Thoracic aorta (tissue), 2 donors: ENCODE measurements around the gene SLC6A2. TPM values are rescaled to one million over a fixed set of nuclear protein-coding genes. Genes with fewer than 3 reads are reported as not detected.

Source experiments
- ATAC-seq: fragments of 150-250 bp; one replicate; pipeline ENCODE4 v1.8.0; 2017; ENCODE audit warnings: low read depth; ENCODE audit not compliant: insufficient number of reproducible peaks, low FRiP score
- DNase-seq: peaks from one replicate; pipeline ENCODE4 v3.0.0-alpha.2; 2020; ENCODE audit warnings: low spot score
- H3K27ac ChIP-seq, 2 donors: fragments of 200-600 bp; sonication (generic); 1 replicate in 1 of 2; 2 replicates in 1 of 2; pipeline ENCODE4 v1.5.1; 2016; ENCODE audit warnings: mild to moderate bottlenecking in 2 of 2, moderate library complexity in 2 of 2
- H3K27me3 ChIP-seq: fragments of 200-600 bp; sonication (generic); replicated peaks from 2 replicates; pipeline ENCODE4 v1.6.0; 2016; ENCODE audit warnings: mild to moderate bottlenecking; ENCODE audit not compliant: insufficient read depth
- H3K36me3 ChIP-seq: fragments of 200-600 bp; sonication (generic); one replicate; pipeline ENCODE4 v1.5.1; 2016
- H3K4me1 ChIP-seq, 2 donors: fragments of 200-600 bp; sonication (generic); 1 replicate in 1 of 2; 2 replicates in 1 of 2; pipeline versions ENCODE4 v1.5.1 to v1.6.0; 2016; ENCODE audit warnings: low read depth in 2 of 2, mild to moderate bottlenecking in 1 of 2; ENCODE audit not compliant: control insufficient read depth in 1 of 2
- H3K4me3 ChIP-seq: fragments of 200-600 bp; sonication (generic); 2 replicates; pipeline ENCODE4 v1.5.1; 2016; ENCODE audit warnings: mild to moderate bottlenecking
- H3K9me3 ChIP-seq: fragments of 200-600 bp; sonication (generic); 2 replicates; pipeline ENCODE4 v1.5.1; 2016
- CTCF ChIP-seq: fragments of 200-600 bp; sonication (generic); IDR thresholded peaks from one replicate; pipeline ENCODE4 v1.5.1; 2019; ENCODE audit warnings: antibody characterized with exemption
- total RNA-seq, 2 donors: library from RNA; depleted of rRNA; stranded (reverse); fragments of >200 nt; gene quantifications; one replicate each; pipeline versions ENCODE4 v1.1.0 to v1.2.3, GENCODE V29; 2016

The SLC6A2 gene
- total RNA-seq, 2 donors from 2014 or later = 0.85 TPM; not detected in 1

DNA sequence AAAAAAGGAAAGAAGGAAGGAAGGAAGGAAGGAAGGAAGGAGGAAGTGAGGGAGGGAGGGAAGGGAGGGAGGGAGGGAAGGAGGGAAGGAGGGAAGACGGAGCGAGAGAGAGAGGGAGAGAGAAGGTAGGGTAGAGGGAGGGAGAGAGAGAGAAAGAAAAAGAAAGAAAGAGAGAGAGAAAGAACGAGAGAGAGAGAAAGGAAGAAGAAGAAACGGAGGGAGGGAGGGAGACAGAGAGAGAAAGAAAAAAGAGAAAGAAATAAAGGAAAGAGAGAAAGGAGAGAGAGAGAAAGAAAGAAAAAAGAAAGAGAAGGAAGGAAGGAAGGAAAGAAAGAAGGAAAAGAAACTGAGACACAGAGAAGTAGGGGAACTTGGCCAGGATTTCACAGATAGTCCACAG is 8.4 kb upstream of the SLC6A2 start:
- DNase-seq = no peak
- Histone ChIP-seq H3K4me3 (no peak overlapping the region), H3K36me3 (no peaks in the 10 kb centered on the region), H3K27me3 (no peaks in the 10 kb centered on the region), H3K9me3 (no peaks in the 10 kb centered on the region), H3K27ac (no peak overlapping the region), H3K4me1 (no peaks in the 10 kb centered on the region)
- ATAC-seq = no peak
- no peak for TF ChIP-seq CTCF

- Histone ChIP-seq H3K4me3 (no peak overlapping the region), H3K4me1 (no peaks in the 10 kb centered on the region), H3K9me3 (no peaks in the 10 kb centered on the region), H3K27ac (no peak overlapping the region), H3K36me3 (no peaks in the 10 kb centered on the region), H3K27me3 (no peaks in the 10 kb centered on the region)
- TF ChIP-seq CTCF = no peak
- DNase-seq = no peak
- ATAC-seq = no peak
These were observed 8.0 kb upstream of the SLC6A2 start for GRCh38 chr16:55647798-55648197.

- Histone ChIP-seq H3K4me1 (peaks cover 0 to 4% of the 10 kb centered on the region in 2 donors), H3K27ac (no peak overlapping the region), H3K4me3 (no peak overlapping the region), H3K36me3 (no peaks in the 10 kb centered on the region), H3K27me3 (no peaks in the 10 kb centered on the region), H3K9me3 (no peaks in the 10 kb centered on the region)
- ATAC-seq = no peak
- no peak for DNase-seq
- no peak for TF ChIP-seq CTCF
These were observed 3.7 kb upstream of the SLC6A2 start for GRCh38 chr16:55651841-55652824.

DNA sequence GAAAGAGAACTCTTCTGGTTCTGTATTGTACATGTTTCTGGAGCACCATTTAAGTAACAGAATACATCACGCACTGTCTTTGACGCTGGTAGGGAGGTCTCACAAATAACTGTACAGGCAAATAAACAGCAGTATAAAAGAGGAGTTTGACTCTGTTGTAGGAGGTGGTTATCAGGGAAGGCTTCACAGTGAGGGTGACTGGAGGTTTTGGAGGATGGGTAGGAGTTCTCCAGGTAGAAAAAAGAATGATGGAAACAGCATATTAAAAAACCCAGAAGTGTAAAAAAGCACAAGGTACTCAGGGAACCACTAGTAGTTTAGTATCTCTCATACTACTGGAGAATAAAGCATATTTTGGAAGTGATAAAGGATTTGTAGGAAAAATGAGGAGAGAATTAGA is 2.7 kb upstream of the SLC6A2 start:
- ATAC-seq = no peak
- DNase-seq = no peak
- no peaks in the 10 kb centered on the region for H3K36me3 ChIP-seq
- TF ChIP-seq CTCF = no peak
- peaks cover 0 to 4% of the 10 kb centered on the region in 2 donors for H3K4me1 ChIP-seq
- no peaks in the 10 kb centered on the region for H3K9me3 ChIP-seq
- H3K4me3 ChIP-seq = no peak overlapping the region
- H3K27ac ChIP-seq = no peak overlapping the region
- H3K27me3 ChIP-seq = no peaks in the 10 kb centered on the region

DNA sequence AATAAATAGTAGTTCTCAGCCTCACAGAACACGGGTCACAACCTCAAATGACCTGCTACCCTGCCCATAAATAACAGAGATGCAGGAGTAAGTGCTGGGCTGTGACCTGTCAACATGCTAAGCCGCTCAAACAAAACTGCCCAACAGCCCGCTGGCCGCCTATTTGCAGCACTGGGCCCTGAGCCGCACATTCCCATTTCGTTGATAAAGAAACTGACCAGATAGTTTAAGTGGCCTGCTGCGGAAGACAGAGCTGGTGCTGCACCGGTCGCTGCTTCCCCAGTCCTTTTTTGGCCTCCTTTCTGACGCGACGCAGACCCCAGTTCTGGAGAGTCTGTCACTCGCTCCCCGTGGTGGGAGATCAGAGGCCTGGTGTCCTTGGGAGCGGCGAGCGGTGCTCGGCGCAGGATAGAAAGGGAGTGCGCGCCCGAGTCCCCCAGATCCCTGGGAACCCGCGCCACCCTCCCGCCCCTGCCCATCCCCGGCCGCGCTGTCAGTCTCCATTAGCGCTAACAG is 349 bp upstream of the SLC6A2 start:
- H3K4me1 ChIP-seq = peaks cover 0 to 4% of the 10 kb centered on the region in 2 donors
- no peaks in the 10 kb centered on the region for H3K27me3 ChIP-seq
- no peaks in the 10 kb centered on the region for H3K36me3 ChIP-seq
- DNase-seq (no peak), ATAC-seq (no peak)
- no peak overlapping the region for H3K27ac ChIP-seq
- H3K9me3 ChIP-seq = no peaks in the 10 kb centered on the region
- TF ChIP-seq CTCF = no peak
- H3K4me3 ChIP-seq = peak overlapping the region; percentile 35
